Activated CD4-positive, alpha-beta T cell treated with anti-CD3 and anti-CD28 coated beads, Interleukin-2, amount 50 U/mL, for 24 hours (primary cell): Measurements from ENCODE around the gene PSME1.

Experiments
- DNase-seq, 2 donors: peaks; one replicate each; pipeline ENCODE4 v3.0.0-alpha.2; 2020; ENCODE audit warnings: low read depth in 1 of 2, low spot score in 1 of 2

The PSME1 gene

GRCh38 chr14:24135834-24136683 is at the start of gene PSME1:
PSME1 (plus strand) TSS chr14:24136194; CDS start chr14:24136263, 69 bp downstream.
- peak; percentile 88 to 90 for DNase-seq

GRCh38 chr14:24087004-24087403 is 49.0 kb upstream of the PSME1 start:
- DNase-seq, result no peak

DNA sequence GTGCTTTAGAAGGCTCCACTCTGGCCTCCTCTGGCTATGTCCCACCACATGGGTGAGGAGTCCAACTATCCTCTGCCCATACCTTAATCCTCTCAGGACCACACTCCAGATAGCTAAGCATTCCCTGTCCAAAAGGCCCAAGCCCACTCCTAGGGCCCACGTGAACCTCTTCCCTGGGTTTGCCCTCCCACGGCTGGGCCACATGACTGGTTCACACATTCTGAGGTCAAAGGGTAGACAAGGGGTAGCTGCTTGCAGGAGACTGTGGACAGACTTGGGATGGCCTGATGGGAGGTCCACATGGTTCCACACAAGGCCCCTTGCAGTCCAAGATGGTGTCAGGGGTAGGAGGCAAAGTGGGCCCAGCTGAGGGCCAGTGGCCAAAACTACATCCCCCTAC is 47.9 kb upstream of the PSME1 start:
- no peak for DNase-seq

- DNase-seq, result no peak
Observed at GRCh38 chr14:24089890-24090289, 46.1 kb upstream of the PSME1 start.

- DNase-seq, result no peak
Observed at GRCh38 chr14:24092110-24092504, 43.9 kb upstream of the PSME1 start.

GRCh38 chr14:24092505-24093206 is 43.3 kb upstream of the PSME1 start:
- no peak for DNase-seq

- no peak for DNase-seq
Observed at GRCh38 chr14:24093207-24093900, 42.6 kb upstream of the PSME1 start.

- DNase-seq, result peak; percentile 68 to 83
Observed at GRCh38 chr14:24093901-24094840, 41.8 kb upstream of the PSME1 start, which contains the start of gene PCK2. PCK2 (plus strand) TSS chr14:24094311; CDS start chr14:24094406, 95 bp downstream.

- peak in 1 of 2 donors; percentile 22 for DNase-seq
Observed at GRCh38 chr14:24094841-24095270, 41.1 kb upstream of the PSME1 start.

GRCh38 chr14:24095271-24096068 is 40.5 kb upstream of the PSME1 start:
- peak in 1 of 2 donors; percentile 37 for DNase-seq

DNA sequence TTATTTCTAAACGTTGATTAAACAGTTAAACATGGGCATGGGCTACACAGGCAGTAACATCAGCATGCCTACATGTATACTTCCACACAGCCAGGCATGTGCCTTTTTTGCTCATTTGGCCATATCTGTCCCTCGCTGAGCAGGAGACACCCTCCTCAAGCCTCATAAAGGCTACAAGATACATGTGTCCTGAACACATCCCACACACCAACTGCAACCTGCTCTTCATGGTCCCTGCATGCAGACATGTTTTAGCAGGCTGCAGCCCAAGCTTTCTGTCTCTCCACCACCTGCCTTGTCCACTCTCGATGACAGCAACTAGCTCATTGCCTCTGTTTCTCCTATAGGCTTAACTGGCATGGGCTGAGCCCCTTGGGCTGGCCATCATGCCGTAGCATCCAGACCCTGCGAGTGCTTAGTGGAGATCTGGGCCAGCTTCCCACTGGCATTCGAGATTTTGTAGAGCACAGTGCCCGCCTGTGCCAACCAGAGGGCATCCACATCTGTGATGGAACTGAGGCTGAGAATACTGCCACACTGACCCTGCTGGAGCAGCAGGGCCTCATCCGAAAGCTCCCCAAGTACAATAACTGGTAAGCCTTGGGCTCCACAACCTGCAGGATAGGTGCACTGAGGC is 39.3 kb upstream of the PSME1 start:
- DNase-seq, result no peak

- DNase-seq, result no peak
Observed at GRCh38 chr14:24098229-24098926, 37.6 kb upstream of the PSME1 start.

DNA sequence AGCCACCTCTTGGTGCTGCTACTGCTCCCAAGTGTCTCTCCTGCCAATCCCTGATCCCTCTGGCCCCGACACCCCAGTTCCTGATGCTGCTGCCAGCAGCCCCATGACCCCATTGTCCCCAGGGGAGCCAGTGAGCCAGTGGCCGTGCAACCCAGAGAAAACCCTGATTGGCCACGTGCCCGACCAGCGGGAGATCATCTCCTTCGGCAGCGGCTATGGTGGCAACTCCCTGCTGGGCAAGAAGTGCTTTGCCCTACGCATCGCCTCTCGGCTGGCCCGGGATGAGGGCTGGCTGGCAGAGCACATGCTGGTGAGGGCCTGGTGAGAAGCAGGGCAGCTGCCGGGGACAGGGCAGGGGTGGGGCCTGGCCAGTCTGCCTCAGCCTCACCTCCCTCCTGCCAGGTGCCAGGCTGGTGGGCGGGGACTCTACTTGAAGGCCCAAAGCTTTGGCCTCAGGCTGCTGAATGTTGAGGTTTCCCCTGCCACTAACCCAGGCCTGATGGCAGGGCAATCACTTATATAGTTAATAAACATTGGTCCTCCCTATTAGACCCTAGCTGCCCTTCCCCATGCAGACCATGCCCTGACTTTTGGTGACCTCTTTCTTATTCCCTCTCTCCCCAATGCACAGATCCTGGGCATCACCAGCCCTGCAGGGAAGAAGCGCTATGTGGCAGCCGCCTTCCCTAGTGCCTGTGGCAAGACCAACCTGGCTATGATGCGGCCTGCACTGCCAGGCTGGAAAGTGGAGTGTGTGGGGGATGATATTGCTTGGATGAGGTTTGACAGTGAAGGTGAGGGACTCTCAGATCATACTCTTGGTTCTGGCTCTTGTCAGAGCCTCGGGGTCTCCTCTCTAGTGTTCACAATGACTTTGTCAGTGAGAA is 36.8 kb upstream of the PSME1 start:
- no peak for DNase-seq

DNA sequence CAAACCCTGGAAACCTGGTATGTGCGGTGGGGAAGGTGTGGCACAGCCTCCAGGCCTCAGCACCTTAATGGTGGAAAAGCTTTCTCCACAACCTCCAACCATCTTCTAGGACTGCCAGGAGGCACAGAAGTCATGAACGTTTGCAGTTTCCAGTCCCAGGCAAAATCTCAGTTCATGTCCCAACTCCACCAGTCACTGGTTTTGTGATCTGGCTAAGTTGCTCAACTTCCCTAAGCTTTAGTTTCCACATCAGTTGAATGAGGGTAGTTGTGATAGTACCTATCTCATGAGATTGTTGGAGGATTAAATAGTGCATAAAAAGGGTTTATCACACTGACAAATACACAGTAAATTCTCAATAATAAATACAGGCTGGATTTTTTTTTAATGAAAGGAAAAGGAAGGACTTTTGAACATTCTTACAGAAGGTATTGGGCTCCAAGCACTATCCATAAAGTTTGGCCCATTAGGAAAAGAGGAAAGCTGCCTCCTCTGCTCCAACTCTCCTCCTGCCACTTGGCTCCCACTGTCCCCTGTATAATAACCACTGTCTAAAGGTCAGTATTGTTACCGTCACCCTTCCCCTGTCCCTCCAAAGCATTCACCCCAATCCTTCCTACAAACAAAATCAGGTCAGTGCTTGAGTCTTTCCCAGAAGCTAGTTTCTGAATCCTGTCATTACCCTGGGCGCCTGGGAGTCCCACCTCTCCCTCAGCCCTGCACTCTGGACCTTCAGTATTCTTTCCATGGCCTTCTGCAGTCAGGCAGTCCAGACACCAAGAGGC is 35.6 kb upstream of the PSME1 start:
- DNase-seq, result no peak

DNA sequence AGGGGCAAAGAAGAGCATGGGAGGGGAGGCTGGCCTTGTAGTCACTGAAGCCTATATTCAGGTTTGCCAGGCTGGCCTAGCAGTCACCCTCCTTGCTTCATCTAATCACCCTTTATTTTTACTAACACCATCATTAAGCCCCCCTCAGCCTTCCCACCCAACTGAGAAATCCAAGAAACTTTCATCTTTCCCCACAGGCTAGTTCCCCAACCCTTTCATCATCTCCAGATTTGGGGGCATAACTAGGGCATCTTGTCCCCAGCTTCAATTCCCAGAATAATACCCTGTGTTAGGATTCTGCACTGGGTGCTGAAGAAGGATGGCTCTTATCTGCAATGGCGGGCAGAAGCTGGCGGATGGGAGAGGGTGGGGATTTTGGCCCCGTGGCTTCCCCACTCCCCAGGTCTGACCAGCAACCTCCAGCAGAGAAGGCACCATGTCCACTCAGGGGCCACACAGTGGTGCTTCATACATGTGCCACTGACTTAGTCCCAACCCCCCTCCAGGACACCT is 35.0 kb upstream of the PSME1 start:
- DNase-seq, result no peak

- DNase-seq, result no peak
Observed at GRCh38 chr14:24102357-24103048, 33.5 kb upstream of the PSME1 start.
